Right lobe of liver (tissue), 4 donors: Measurements from ENCODE around the gene SYDE1.

ENCODE experiments used
- POLR2A ChIP-seq: fragments of 450-650 bp; IDR thresholded peaks from one replicate; pipeline ENCODE4 v1.6.1; 2017; ENCODE audit warnings: antibody characterized with exemption, mild to moderate bottlenecking
- TF ChIP-seq, protein P1 (sequence below), 4 donors: fragments of 200-600 bp in 3 of 4; fragments of 450-650 bp in 1 of 4; IDR thresholded peaks; one replicate each; pipeline versions ENCODE4 v1.5.1 to v1.8.0; 2016 to 2022; ENCODE audit warnings: antibody characterized with exemption in 4 of 4, mild to moderate bottlenecking in 2 of 4
- donor health status: DM: no; HTN: no; CAD: no.
- donor health status: DM: no; HTN: no; CAD: no.
- donor health status: DM: no; HTN: yes; CAD: no.

DNA sequence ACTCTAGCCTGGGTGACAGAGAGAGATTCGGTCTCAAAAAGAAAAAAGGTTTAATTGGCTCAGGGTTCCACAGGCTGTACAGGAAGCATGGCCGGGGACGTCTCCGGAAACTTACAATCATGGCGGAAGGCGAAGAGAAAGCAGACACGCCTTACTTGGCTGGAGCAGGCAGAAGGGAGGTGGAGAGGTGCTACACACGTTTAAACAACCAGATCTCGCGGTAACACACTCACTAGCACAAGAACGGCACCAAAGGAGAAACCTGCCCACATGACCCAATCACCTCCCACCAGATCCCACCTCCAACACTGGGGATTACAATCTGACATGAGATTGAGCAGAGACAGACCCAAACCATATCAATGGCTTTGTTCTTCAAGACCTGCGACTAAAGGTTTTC, 45.2 kb upstream of the SYDE1 start:
- TF ChIP-seq, protein P1, sequence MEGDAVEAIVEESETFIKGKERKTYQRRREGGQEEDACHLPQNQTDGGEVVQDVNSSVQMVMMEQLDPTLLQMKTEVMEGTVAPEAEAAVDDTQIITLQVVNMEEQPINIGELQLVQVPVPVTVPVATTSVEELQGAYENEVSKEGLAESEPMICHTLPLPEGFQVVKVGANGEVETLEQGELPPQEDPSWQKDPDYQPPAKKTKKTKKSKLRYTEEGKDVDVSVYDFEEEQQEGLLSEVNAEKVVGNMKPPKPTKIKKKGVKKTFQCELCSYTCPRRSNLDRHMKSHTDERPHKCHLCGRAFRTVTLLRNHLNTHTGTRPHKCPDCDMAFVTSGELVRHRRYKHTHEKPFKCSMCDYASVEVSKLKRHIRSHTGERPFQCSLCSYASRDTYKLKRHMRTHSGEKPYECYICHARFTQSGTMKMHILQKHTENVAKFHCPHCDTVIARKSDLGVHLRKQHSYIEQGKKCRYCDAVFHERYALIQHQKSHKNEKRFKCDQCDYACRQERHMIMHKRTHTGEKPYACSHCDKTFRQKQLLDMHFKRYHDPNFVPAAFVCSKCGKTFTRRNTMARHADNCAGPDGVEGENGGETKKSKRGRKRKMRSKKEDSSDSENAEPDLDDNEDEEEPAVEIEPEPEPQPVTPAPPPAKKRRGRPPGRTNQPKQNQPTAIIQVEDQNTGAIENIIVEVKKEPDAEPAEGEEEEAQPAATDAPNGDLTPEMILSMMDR (IDR thresholded peaks at IDR 0.05): no peak
- TF ChIP-seq POLR2A: no peak
